Retinal pigment epithelial cell (primary cell): Measurements from ENCODE around the gene OGFR.

ENCODE experiments used
- DNase-seq: peaks from one replicate; pipeline ENCODE4 v3.0.0-alpha.2; 2010; ENCODE audit warnings: low read depth
- H3K4me3 ChIP-seq: 2 replicates; pipeline ENCODE4 v1.5.1; 2011; ENCODE audit warnings: mild to moderate bottlenecking, low read length, control low read depth, moderate library complexity
- CTCF ChIP-seq: conservative IDR thresholded peaks from 2 replicates; pipeline ENCODE4 v1.5.1; 2011; ENCODE audit warnings: low read depth, low read length, control low read depth, inconsistent platforms

OGFR gene

GRCh38 chr20:62832212-62832922, 27.7 kb downstream of the OGFR start:
- TF ChIP-seq CTCF: no peak
- H3K4me3 ChIP-seq: no peak overlapping the region
- DNase-seq: no peak

GRCh38 chr20:62832951-62833391, 28.3 kb downstream of the OGFR start:
- no peak for TF ChIP-seq CTCF
- no peak for DNase-seq
- no peak overlapping the region for H3K4me3 ChIP-seq

GRCh38 chr20:62834967-62835730, 30.5 kb downstream of the OGFR start:
- no peak for TF ChIP-seq CTCF
- DNase-seq: no peak
- H3K4me3 ChIP-seq: no peak overlapping the region

- no peak for DNase-seq
- no peak for TF ChIP-seq CTCF
- no peak overlapping the region for H3K4me3 ChIP-seq
These were observed 31.6 kb downstream of the OGFR start for GRCh38 chr20:62835931-62836861.

- H3K4me3 ChIP-seq: no peak overlapping the region
- TF ChIP-seq CTCF: no peak
- no peak for DNase-seq
These were observed 32.4 kb downstream of the OGFR start for GRCh38 chr20:62836967-62837490.

GRCh38 chr20:62837790-62838127, 33.1 kb downstream of the OGFR start:
- no peak for TF ChIP-seq CTCF

More at GRCh38 chr20:62837790-62838127, 33.1 kb downstream of the OGFR start:
- DNase-seq: no peak
- no peak overlapping the region for H3K4me3 ChIP-seq
